Neural crest cell (in vitro differentiated cells): ENCODE results near the gene AIDA. TPM values are rescaled to one million over a fixed set of nuclear protein-coding genes. Genes with fewer than 3 reads are reported as not detected.

Source experiments
- DNase-seq: peaks from one replicate; pipeline ENCODE4 v3.0.0; 2021; ENCODE audit warnings: low read depth, mixed read lengths, low spot score
- H3K27ac Mint-ChIP-seq: one replicate; pipeline ENCODE4 v1.8.0; 2021; ENCODE audit warnings: mild to moderate bottlenecking, mixed read lengths; ENCODE audit not compliant: unreplicated experiment
- H3K27me3 Mint-ChIP-seq: 2 replicates; pipeline ENCODE4 v1.8.0; 2021; ENCODE audit warnings: low read depth, mild to moderate bottlenecking, mixed read lengths
- H3K36me3 Mint-ChIP-seq: 2 replicates; pipeline ENCODE4 v1.8.0; 2021; ENCODE audit warnings: low read depth, mild to moderate bottlenecking, mixed read lengths
- H3K4me1 Mint-ChIP-seq: 2 replicates; pipeline ENCODE4 v1.8.0; 2021; ENCODE audit warnings: mixed read lengths
- H3K4me3 Mint-ChIP-seq: one replicate; pipeline ENCODE4 v1.8.0; 2021; ENCODE audit warnings: mild to moderate bottlenecking, mixed read lengths
- H3K9me3 Mint-ChIP-seq: 2 replicates; pipeline ENCODE4 v1.8.0; 2021; ENCODE audit warnings: mixed read lengths
- CTCF ChIP-seq: fragments of 200-600 bp; sonication (generic); conservative IDR thresholded peaks from 2 replicates; pipeline ENCODE4 v1.5.0; 2021; ENCODE audit warnings: antibody characterized with exemption, mild to moderate bottlenecking
- total RNA-seq: library from RNA; stranded (reverse); gene quantifications from 2 replicates; pipeline ENCODE4 v1.2.1, GENCODE V29; 2021

The AIDA gene
- total RNA-seq, 1 donor from 2014 or later = 71.6 TPM

- Mint-ChIP-seq H3K4me3 (peak overlapping the region; percentile 97), H3K27me3 (no peaks in the 10 kb centered on the region), H3K27ac (no peak overlapping the region)
These were observed 2.6 kb downstream of the AIDA start for GRCh38 chr1:222709700-222710153.

GRCh38 chr1:222706815-222707214, 5.5 kb downstream of the AIDA start:
- H3K4me1 Mint-ChIP-seq = peaks cover 25% of the 10 kb centered on the region
- peaks cover 36% of the 10 kb centered on the region for H3K36me3 Mint-ChIP-seq
- no peak overlapping the region for H3K27ac Mint-ChIP-seq

More at GRCh38 chr1:222709700-222710153, 2.6 kb downstream of the AIDA start:
- DNase-seq = no peak
- TF ChIP-seq CTCF = no peak
- peaks cover 32% of the 10 kb centered on the region for H3K4me1 Mint-ChIP-seq
- peaks cover 8% of the 10 kb centered on the region for H3K9me3 Mint-ChIP-seq
- H3K36me3 Mint-ChIP-seq = peaks cover 24% of the 10 kb centered on the region

GRCh38 chr1:222704260-222704659, 8.0 kb downstream of the AIDA start:
- Mint-ChIP-seq H3K27ac (no peak overlapping the region), H3K27me3 (no peaks in the 10 kb centered on the region), H3K4me1 (peaks cover 4% of the 10 kb centered on the region), H3K9me3 (peaks cover 14% of the 10 kb centered on the region), H3K36me3 (peaks cover 41% of the 10 kb centered on the region), H3K4me3 (no peak overlapping the region)
- no peak for DNase-seq
- TF ChIP-seq CTCF = no peak

More at GRCh38 chr1:222706815-222707214, 5.5 kb downstream of the AIDA start:
- DNase-seq = no peak
- peaks cover 14% of the 10 kb centered on the region for H3K9me3 Mint-ChIP-seq
- no peaks in the 10 kb centered on the region for H3K27me3 Mint-ChIP-seq
- H3K4me3 Mint-ChIP-seq = peak overlapping the region; percentile 45
- TF ChIP-seq CTCF = peak; percentile 44

- H3K4me1 Mint-ChIP-seq = no peaks in the 10 kb centered on the region
- H3K4me3 Mint-ChIP-seq = no peak overlapping the region
- no peak for TF ChIP-seq CTCF
- peaks cover 14% of the 10 kb centered on the region for H3K9me3 Mint-ChIP-seq
- H3K36me3 Mint-ChIP-seq = peaks cover 38% of the 10 kb centered on the region
- no peak overlapping the region for H3K27ac Mint-ChIP-seq
- no peak for DNase-seq
- H3K27me3 Mint-ChIP-seq = no peaks in the 10 kb centered on the region
These were observed 10.1 kb downstream of the AIDA start for GRCh38 chr1:222702210-222702609.

- Mint-ChIP-seq H3K9me3 (no peaks in the 10 kb centered on the region), H3K4me1 (no peaks in the 10 kb centered on the region), H3K36me3 (peaks cover 12% of the 10 kb centered on the region), H3K27me3 (no peaks in the 10 kb centered on the region), H3K4me3 (no peak overlapping the region), H3K27ac (no peak overlapping the region)
- no peak for DNase-seq
- TF ChIP-seq CTCF = no peak
These were observed 14.5 kb downstream of the AIDA start for GRCh38 chr1:222697826-222698225.

GRCh38 chr1:222697203-222697602, 15.1 kb downstream of the AIDA start:
- no peak overlapping the region for H3K27ac Mint-ChIP-seq
- no peak overlapping the region for H3K4me3 Mint-ChIP-seq
- no peaks in the 10 kb centered on the region for H3K27me3 Mint-ChIP-seq
- DNase-seq = no peak
- H3K36me3 Mint-ChIP-seq = peaks cover 7% of the 10 kb centered on the region
- no peaks in the 10 kb centered on the region for H3K4me1 Mint-ChIP-seq
- TF ChIP-seq CTCF = no peak
- H3K9me3 Mint-ChIP-seq = no peaks in the 10 kb centered on the region
